ENCODE results near the gene ALG3.

Gene ALG3

DNA sequence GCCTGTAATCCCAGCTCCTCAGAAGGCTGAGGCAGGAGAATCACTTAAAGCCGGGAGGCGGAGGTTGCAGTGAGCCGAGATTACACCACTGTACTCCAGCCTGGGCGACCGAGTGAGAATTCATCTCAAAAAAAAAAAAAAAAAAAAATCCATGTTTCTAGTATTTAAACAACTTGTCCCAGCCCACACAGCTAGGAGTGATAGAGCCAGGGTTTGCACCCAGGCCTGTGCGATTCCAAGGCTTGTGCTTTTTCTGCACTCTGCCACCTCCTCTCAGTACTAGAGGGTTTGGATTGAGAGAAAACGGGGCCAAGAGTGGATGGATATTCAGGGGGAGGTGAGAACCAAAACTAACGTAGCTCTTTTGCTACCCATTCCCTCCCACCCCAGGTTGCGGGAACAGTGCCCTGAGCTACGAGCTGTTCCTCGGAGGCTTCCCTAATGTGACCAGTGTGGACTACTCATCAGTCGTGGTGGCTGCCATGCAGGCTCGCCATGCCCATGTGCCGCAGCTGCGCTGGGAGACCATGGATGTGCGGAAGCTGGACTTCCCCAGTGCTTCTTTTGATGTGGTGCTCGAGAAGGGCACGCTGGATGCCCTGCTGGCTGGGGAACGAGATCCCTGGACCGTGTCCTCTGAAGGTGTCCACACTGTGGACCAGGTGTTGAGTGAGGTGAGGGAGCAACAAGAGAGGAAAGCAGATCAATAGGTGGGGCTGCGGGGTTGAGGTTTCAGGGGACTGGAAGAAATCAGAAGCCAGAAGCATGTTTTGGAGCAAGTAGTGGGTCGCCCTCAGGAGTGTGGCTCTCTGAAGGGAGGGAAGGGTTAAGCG, 8.5 kb upstream of the ALG3 start:
- no peak overlapping the region for H3K4me3 Mint-ChIP-seq
- peaks cover 19% of the 10 kb centered on the region for H3K4me1 Mint-ChIP-seq
- no peaks in the 10 kb centered on the region for H3K27me3 Mint-ChIP-seq
- H3K27ac Mint-ChIP-seq (ENCODE audit: low read depth), result no peak overlapping the region
- DNase-seq (ENCODE audit: low spot score in 2 of 2) (no peak), ATAC-seq (replicated peaks; ENCODE audit: extremely low read depth, poor library complexity, severe bottlenecking) (no peak)
- peaks cover 7% of the 10 kb centered on the region for H3K36me3 Mint-ChIP-seq (ENCODE audit: insufficient read depth)
- H3K9me3 Mint-ChIP-seq, result no peaks in the 10 kb centered on the region

DNA sequence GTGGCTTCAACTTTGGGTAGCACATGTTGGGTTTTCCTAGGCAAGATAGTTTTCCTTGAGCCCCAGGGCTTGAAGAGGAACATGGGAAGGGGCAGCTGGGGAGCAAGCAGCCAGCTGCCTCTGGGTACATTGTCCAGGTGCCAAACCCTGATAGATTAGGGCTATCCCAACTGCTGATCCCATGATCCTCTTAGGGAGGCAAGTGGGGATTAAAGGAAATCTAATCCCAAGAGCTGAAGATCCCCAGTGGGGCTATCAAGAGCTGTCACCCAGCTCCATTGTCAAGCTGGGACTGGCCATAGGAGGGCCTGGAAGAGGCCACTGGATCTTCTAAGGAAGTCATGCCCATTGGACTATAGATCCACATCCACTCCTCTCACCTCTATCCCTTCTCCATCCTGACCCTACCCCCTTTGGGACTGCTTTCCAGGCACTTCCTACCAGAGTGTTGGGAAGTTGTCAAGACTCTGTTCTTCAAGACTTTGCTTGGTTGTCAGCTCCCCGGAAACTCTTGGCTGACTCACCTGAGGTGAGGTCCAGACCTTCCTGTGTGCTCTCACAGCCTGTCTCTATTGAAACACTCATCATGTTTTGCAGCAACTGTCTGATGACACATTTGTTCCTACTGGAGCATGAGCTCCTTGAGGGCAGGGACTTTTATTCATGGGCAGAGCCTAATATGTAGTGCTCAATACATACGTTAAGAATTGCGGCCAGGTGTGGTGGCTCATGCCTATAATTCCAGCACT, 6.7 kb upstream of the ALG3 start:
- DNase-seq (ENCODE audit: low spot score in 2 of 2), result no peak
- no peak overlapping the region for H3K27ac Mint-ChIP-seq (ENCODE audit: low read depth)

DNA sequence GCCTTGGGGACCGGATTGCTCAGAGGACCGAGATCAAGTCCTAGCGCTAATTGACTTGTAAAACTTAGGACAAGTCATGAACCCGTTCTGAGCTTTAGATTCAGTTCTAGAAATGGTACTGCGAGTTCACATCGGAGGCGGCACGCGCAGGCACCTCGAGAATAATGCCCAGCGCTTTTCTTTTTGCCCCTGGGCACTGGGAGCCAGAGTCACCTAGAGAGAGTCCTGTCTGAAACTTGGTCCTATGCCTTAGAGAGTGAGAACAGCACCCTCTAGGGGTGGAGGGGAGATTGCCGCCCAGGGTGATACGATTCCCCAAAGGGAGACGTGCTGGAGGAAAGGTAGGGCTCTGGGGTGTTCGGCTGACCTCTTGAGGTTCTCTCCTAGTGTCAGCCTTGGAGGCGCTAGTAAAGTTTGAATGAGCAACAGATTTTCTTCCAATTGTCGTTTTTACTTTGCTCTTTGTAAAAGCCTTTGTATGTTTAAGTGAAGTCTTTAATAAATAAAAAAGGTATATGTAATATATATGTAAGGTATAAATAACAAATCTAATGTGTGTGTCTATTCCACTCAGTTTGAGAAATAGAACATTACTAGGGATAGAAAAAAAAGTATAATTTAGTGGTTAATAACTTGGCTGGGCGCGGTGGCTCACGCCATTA, 1.5 kb upstream of the ALG3 start:
- peak; percentile 73 for ATAC-seq (replicated peaks; ENCODE audit: extremely low read depth, poor library complexity, severe bottlenecking)
- Mint-ChIP-seq H3K27me3 (no peaks in the 10 kb centered on the region), H3K4me1 (peaks cover 22% of the 10 kb centered on the region), H3K4me3 (peak overlapping the region; percentile 96), H3K9me3 (no peaks in the 10 kb centered on the region), H3K36me3 (ENCODE audit: insufficient read depth) (peaks cover 15% of the 10 kb centered on the region), H3K27ac (ENCODE audit: low read depth) (peak overlapping the region; percentile 96)
- DNase-seq (ENCODE audit: low spot score in 2 of 2), result peak; percentile 82 to 88

More for the DNA sequence above, 6.7 kb upstream of the ALG3 start:
- Mint-ChIP-seq H3K9me3 (no peaks in the 10 kb centered on the region), H3K27me3 (no peaks in the 10 kb centered on the region), H3K36me3 (ENCODE audit: insufficient read depth) (peaks cover 5% of the 10 kb centered on the region), H3K4me1 (peaks cover 9% of the 10 kb centered on the region), H3K4me3 (no peak overlapping the region)
- ATAC-seq (replicated peaks; ENCODE audit: extremely low read depth, poor library complexity, severe bottlenecking), result no peak

DNA sequence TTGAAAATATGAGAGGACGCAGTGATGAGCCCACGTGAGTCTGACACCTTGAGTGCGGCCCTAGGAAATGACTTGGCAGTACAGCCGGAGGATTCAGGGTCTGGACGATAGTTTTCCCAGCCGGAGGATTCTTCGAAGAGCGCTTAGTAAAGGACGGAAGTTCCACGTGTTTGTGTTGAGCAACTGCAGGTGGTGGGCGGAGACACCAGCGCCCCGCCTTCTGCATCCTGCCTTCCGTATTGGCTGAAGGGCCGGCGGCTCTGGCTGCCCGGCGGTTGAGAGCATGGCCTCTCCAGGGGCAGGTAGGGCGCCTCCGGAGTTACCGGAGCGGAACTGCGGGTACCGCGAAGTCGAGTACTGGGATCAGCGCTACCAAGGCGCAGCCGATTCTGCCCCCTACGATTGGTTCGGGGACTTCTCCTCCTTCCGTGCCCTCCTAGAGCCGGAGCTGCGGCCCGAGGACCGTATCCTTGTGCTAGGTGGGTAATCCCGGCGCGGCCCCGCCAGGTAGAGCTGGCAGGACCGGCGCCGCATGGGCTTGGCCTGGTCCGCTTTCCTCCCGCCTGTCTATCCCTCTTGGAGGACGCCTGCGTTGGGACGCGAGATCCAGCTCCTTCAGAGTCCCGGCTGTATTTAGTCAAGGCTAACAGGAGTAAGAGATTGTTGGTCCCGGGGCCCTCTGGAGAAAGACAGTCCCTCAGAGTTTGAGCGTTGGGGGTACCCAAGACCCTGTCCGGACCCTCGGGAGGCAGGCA, 827 bp upstream of the ALG3 start, which contains the start of gene EEF1AKMT4:
Gene EEF1AKMT4, plus strand, starts transcription at position 261 of the 755 bp plus-strand sequence. Its CDS starts 23 bp downstream, at position 284.
- Mint-ChIP-seq H3K36me3 (ENCODE audit: insufficient read depth) (peaks cover 19% of the 10 kb centered on the region), H3K4me1 (peaks cover 22% of the 10 kb centered on the region), H3K27me3 (no peaks in the 10 kb centered on the region), H3K27ac (ENCODE audit: low read depth) (peak within 1 kb of the TSS; percentile 96), H3K9me3 (no peaks in the 10 kb centered on the region), H3K4me3 (peak within 1 kb of the TSS; percentile 96)
- DNase-seq (ENCODE audit: low spot score in 2 of 2) (peak; percentile 91), ATAC-seq (replicated peaks; ENCODE audit: extremely low read depth, poor library complexity, severe bottlenecking) (peak; percentile 89)

DNA sequence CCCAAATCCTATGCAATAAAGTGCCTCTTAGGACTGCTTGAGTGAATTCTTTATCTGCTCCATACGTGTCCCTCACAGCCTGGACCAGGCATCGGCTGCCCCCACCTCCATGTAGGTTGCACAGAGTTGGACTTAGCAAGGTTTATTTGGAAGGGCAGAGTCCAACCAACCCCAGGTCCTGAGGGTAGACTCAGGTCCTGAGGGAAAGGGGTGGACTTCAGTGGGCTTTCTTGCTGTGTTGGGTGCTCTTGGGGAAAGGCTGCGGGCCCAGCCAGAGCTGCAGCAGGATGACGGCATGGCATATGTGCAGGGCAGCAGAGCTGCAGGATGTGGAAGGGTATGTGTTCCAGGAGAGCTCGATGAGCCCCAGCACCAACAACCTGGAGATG, 6.5 kb downstream of the ALG3 start:
- no peak overlapping the region for H3K4me3 Mint-ChIP-seq
- no peak overlapping the region for H3K27ac Mint-ChIP-seq (ENCODE audit: low read depth)
- peaks cover 18% of the 10 kb centered on the region for H3K36me3 Mint-ChIP-seq (ENCODE audit: insufficient read depth)
- no peaks in the 10 kb centered on the region for H3K27me3 Mint-ChIP-seq
- no peaks in the 10 kb centered on the region for H3K9me3 Mint-ChIP-seq
- DNase-seq (ENCODE audit: low spot score in 2 of 2), result no peak
- H3K4me1 Mint-ChIP-seq, result peaks cover 9% of the 10 kb centered on the region
- no peak for ATAC-seq (replicated peaks; ENCODE audit: extremely low read depth, poor library complexity, severe bottlenecking)

DNA sequence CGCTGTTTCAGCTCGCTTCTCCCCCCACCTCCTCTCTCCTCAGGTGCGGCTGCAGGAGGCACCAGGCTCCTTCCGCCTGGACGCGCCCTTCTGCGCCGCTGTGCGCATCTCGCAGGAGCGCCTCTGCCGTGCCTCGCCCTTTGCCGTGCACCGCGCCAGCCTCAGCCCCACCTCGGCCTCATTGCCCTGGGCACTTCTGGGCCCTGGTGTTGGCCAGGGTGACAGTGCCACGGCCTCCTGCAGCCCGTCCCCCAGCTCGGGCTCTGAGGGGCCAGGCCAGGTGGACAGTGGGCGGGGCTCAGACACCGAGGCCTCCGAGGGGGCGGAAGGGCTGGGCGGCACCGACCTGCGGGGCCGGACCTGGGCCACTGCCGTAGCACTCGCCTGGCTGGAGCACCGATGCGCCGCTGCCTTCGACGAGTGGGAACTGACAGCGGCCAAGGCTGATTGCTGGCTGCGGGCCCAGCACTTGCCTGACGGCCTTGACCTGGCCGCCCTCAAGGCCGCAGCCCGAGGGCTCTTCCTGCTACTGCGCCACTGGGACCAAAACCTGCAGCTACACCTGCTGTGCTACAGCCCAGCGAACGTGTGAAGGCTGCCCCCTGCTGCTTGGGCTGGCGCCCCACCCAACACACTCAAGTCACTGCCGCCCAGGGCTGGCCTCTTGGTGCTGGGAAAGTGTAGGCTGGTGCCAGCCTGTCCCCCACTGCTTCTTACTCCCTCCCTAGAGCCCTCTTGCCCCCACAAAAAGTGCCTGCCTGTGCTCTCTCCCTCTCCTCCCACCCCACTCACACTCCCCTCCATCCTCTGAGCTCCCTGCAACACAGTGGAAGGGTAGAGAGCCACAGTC, 7.1 kb downstream of the ALG3 start:
- H3K27ac Mint-ChIP-seq (ENCODE audit: low read depth), result no peak overlapping the region
- no peaks in the 10 kb centered on the region for H3K27me3 Mint-ChIP-seq
- H3K4me1 Mint-ChIP-seq, result peaks cover 9% of the 10 kb centered on the region
- no peak for ATAC-seq (replicated peaks; ENCODE audit: extremely low read depth, poor library complexity, severe bottlenecking)
- peaks cover 18% of the 10 kb centered on the region for H3K36me3 Mint-ChIP-seq (ENCODE audit: insufficient read depth)
- no peaks in the 10 kb centered on the region for H3K9me3 Mint-ChIP-seq
- H3K4me3 Mint-ChIP-seq, result no peak overlapping the region
- no peak for DNase-seq (ENCODE audit: low spot score in 2 of 2)

DNA sequence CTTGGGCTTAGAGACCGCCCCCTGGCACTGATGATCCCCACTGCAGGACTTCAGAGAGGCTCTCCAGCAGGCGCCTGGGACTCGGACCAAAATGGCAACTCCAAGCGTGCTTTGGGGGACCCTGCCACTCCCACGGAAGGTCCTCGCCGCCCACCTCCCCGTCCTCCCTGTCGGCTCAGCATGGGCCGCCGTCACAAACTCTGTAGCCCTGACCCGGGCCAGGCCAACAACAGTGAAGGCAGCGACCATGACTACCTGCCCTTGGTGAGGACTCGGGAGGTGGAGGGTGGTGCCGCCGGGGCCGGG, 7.7 kb downstream of the ALG3 start:
- no peaks in the 10 kb centered on the region for H3K27me3 Mint-ChIP-seq
- DNase-seq (ENCODE audit: low spot score in 2 of 2) (no peak), ATAC-seq (replicated peaks; ENCODE audit: extremely low read depth, poor library complexity, severe bottlenecking) (no peak)
- H3K36me3 Mint-ChIP-seq (ENCODE audit: insufficient read depth), result peaks cover 17% of the 10 kb centered on the region
- H3K9me3 Mint-ChIP-seq, result no peaks in the 10 kb centered on the region
- H3K4me1 Mint-ChIP-seq, result peaks cover 4% of the 10 kb centered on the region
- H3K4me3 Mint-ChIP-seq, result no peak overlapping the region
- H3K27ac Mint-ChIP-seq (ENCODE audit: low read depth), result no peak overlapping the region

DNA sequence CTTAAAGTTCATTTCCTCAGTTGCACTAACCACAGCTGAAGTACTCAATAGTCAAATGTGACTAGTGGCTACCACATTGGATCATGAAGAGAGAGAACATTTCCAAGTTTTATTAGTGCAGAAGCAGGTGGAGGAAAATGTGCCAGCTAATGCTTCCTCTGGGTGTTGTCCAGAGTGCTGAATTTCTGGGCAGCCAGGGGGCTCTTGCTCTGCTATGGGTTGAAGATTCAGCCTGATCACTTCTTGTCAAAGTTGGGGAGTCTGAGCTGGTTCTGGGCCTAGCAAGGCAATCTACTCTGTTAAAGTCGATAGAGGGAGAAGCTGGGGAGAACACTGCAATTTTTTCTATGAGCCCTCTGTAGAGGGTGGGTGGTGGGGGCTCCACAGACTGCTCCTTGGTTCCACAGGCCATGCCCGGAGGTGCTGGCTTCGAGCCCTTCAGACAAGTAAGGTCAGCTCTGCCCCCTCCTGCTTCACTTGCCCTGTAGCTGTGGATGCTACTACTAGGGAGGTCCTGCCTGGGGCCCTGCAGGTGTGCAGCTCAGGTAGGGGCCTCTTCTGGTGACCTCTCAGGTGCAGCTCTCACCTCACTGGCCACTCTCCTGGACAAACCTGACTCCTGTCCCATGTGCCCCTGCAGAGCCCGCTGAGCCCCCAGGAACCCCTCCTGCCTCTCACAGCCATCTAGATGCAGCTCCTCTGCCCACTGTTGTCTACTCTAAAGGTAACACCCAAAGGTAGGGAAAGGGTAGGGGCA, 8.2 kb downstream of the ALG3 start:
- no peaks in the 10 kb centered on the region for H3K27me3 Mint-ChIP-seq
- no peaks in the 10 kb centered on the region for H3K9me3 Mint-ChIP-seq
- H3K27ac Mint-ChIP-seq (ENCODE audit: low read depth), result no peak overlapping the region
- H3K4me3 Mint-ChIP-seq, result no peak overlapping the region
- no peak for ATAC-seq (replicated peaks; ENCODE audit: extremely low read depth, poor library complexity, severe bottlenecking)
- DNase-seq (ENCODE audit: low spot score in 2 of 2), result no peak
- no peaks in the 10 kb centered on the region for H3K4me1 Mint-ChIP-seq
- H3K36me3 Mint-ChIP-seq (ENCODE audit: insufficient read depth), result peaks cover 13% of the 10 kb centered on the region

DNA sequence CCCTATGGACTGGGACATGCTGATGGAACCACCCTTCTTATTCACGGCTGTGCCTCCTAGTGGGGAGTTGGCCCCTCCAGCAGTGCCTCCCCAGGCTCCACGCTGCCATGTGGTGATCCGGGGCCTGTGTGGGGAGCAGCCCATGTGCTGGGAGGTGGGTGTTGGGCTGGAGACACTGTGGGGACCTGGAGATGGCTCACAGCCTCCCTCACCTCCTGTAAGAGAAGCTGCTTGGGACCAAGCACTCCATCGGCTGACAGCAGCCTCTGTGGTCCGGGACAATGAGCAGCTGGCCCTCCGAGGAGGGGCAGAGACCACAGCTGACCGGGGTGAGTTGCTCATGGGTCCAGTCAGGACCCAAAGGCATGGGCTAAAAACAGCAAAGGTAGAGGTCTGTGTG, 9.1 kb downstream of the ALG3 start:
- peaks cover 9% of the 10 kb centered on the region for H3K36me3 Mint-ChIP-seq (ENCODE audit: insufficient read depth)
- no peak overlapping the region for H3K27ac Mint-ChIP-seq (ENCODE audit: low read depth)
- H3K4me1 Mint-ChIP-seq, result no peaks in the 10 kb centered on the region
- ATAC-seq (replicated peaks; ENCODE audit: extremely low read depth, poor library complexity, severe bottlenecking) (no peak), DNase-seq (ENCODE audit: low spot score in 2 of 2) (no peak)
- no peaks in the 10 kb centered on the region for H3K9me3 Mint-ChIP-seq
- no peaks in the 10 kb centered on the region for H3K27me3 Mint-ChIP-seq
- no peak overlapping the region for H3K4me3 Mint-ChIP-seq

DNA sequence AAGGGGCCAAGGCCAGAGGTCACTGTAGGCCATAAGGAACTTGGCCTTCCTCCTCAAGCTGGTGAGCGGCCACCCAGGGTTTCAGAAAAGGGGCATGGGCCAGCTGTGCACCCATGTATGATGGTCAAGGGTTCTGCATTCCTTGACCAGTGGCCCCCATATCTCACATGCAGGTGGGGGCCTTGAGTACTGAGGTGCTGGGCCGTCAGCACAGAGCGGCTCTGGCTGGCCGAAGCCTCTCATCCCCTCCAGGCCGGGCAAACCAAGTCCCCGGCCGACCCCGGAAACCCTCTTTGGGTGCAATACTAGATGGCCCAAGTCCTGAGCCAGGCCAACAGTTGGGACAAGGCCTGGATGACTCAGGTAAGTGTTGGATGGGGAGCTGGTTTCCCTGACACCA, 9.5 kb downstream of the ALG3 start:
- no peaks in the 10 kb centered on the region for H3K27me3 Mint-ChIP-seq
- no peaks in the 10 kb centered on the region for H3K9me3 Mint-ChIP-seq
- no peaks in the 10 kb centered on the region for H3K4me1 Mint-ChIP-seq
- H3K4me3 Mint-ChIP-seq, result no peak overlapping the region
- no peak overlapping the region for H3K27ac Mint-ChIP-seq (ENCODE audit: low read depth)
- no peak for DNase-seq (ENCODE audit: low spot score in 2 of 2)
- ATAC-seq (replicated peaks; ENCODE audit: extremely low read depth, poor library complexity, severe bottlenecking), result no peak
- H3K36me3 Mint-ChIP-seq (ENCODE audit: insufficient read depth), result peaks cover 8% of the 10 kb centered on the region

DNA sequence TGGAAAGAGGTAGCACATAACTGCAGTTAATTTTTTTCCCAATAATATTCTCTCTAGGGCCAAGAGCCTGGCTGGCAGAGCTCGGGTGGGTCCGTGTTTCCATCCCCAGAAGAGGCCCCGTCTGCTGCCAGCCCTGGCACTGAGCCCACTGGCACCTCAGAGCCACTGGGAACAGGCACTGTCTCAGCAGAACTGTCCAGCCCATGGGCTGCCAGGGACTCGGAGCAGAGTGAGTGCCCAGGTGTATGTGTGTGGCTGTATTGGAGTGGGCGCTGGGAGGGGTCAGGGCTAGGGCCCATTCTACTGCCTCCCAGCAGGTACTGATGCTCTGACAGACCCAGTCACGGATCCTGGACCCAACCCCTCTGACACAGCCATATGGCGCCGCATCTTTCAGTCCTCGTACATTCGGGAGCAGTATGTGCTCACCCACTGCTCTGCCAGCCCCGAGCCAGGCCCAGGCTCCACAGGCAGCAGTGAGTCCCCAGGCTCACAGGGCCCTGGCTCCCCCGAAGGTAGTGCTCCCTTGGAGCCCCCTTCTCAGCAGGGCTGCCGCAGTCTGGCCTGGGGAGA, 10.4 kb downstream of the ALG3 start:
- Mint-ChIP-seq H3K4me1 (no peaks in the 10 kb centered on the region), H3K27ac (ENCODE audit: low read depth) (no peak overlapping the region), H3K27me3 (no peaks in the 10 kb centered on the region), H3K9me3 (no peaks in the 10 kb centered on the region), H3K4me3 (no peak overlapping the region), H3K36me3 (ENCODE audit: insufficient read depth) (peaks cover 4% of the 10 kb centered on the region)
- no peak for ATAC-seq (replicated peaks; ENCODE audit: extremely low read depth, poor library complexity, severe bottlenecking)
- DNase-seq (ENCODE audit: low spot score in 2 of 2), result no peak
